Esophagus squamous epithelium (tissue), 5 donors: Measurements from ENCODE around the gene PDGFC. TPM values are rescaled to one million over a fixed set of nuclear protein-coding genes. Genes with fewer than 3 reads are reported as not detected.
A peak's percentile ranks its signal among the peaks of the same experiment; 100 is the strongest.

Experiments used
- DNase-seq: peaks from one replicate; lab custom pipeline; 2025; lab: John Stamatoyannopoulos, UW
- H3K27ac ChIP-seq, 4 donors: fragments of 200-600 bp; sonication (generic); one replicate each; pipeline ENCODE4 v1.5.1; 2016 to 2019; ENCODE audit warnings: mild to moderate bottlenecking in 1 of 4
- H3K27me3 ChIP-seq, 4 donors: fragments of 200-600 bp; sonication (generic); 1 replicate in 3 of 4; 2 replicates in 1 of 4; pipeline versions ENCODE4 v1.5.1 to v1.6.0; 2017 to 2021; ENCODE audit warnings: antibody characterized with exemption in 1 of 4
- H3K36me3 ChIP-seq, 3 donors: fragments of 200-600 bp; sonication (generic); one replicate each; pipeline ENCODE4 v1.5.1; 2016 to 2019
- H3K4me1 ChIP-seq, 3 donors: fragments of 200-600 bp; sonication (generic); one replicate each; pipeline ENCODE4 v1.5.1; 2017 to 2019
- H3K4me3 ChIP-seq, 4 donors: fragments of 200-600 bp; sonication (generic); 1 replicate in 3 of 4; 2 replicates in 1 of 4; pipeline ENCODE4 v1.5.1; 2016 to 2019; ENCODE audit warnings: mild to moderate bottlenecking in 2 of 4, moderate library complexity in 1 of 4
- H3K9me3 ChIP-seq, 3 donors: fragments of 200-600 bp; sonication (generic); one replicate each; pipeline ENCODE4 v1.5.1; 2016 to 2019
- POLR2A ChIP-seq, 4 donors: fragments of 450-650 bp; IDR thresholded peaks; one replicate each; pipeline ENCODE4 v1.6.1; 2017; ENCODE audit warnings: antibody characterized with exemption in 4 of 4, mild to moderate bottlenecking in 4 of 4, moderate library complexity in 3 of 4
- WGBS, 2 donors: methylation state at CpG; one replicate each; pipeline ENCODE4 v1.1.5; 2018; 5-methylcytosine and 5-hydroxymethylcytosine counted together
- intact Hi-C: fragments of 100-400 bp; cut with DNase I; formaldehyde crosslinking; loops from one replicate; pipeline ENCODE4 v1.15.0; 2022
- total RNA-seq, 4 donors: library from RNA; depleted of rRNA; stranded (reverse); fragments of >200 nt; gene quantifications; one replicate each; pipeline ENCODE4 v1.1.0, GENCODE V29; 2016
- TF ChIP-seq, protein P1 (sequence below), 6 experiments: fragments of 450-650 bp in 4 of 6; fragments of 200-600 bp in 2 of 6; sonication (generic) in 2 of 6; IDR thresholded peaks; one replicate each; pipeline ENCODE4 v1.5.1; 2016 to 2019; ENCODE audit warnings: antibody characterized with exemption in 6 of 6, mild to moderate bottlenecking in 4 of 6, moderate library complexity in 4 of 6
- donor health status: DM: yes; HTN: yes; CAD: no.

PDGFC gene
- total RNA-seq, 4 donors from 2014 or later = 2.9 to 22.1 (median 7.7) TPM

DNA sequence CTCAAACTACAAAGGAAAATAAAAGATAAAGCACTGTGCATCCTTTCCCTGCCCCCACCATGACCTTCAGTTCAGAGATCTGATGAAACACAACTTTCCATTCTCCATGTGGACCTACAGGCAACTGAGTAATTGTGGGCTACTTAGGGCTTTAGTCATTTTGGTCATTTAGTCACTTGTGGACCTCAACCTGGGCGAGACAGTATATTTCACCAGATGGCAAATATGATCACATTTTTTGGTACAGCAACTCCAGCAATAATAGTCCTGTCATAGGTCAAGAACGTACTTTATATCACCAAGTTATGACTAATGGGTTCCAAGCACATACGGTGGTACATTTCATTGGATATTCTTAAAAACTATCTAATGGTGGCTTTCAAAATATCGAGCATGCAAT is 141.2 kb downstream of the PDGFC start:
- Histone ChIP-seq H3K4me1 (peaks cover 0 to 13% (median 0%) of the 10 kb centered on the region in 3 donors), H3K36me3 (no peaks in the 10 kb centered on the region), H3K27me3 (no peaks in the 10 kb centered on the region), H3K4me3 (no peak overlapping the region), H3K9me3 (no peaks in the 10 kb centered on the region), H3K27ac (no peak overlapping the region)
- TF ChIP-seq POLR2A (IDR thresholded peaks at IDR 0.05) = no peak
- TF ChIP-seq, protein P1, sequence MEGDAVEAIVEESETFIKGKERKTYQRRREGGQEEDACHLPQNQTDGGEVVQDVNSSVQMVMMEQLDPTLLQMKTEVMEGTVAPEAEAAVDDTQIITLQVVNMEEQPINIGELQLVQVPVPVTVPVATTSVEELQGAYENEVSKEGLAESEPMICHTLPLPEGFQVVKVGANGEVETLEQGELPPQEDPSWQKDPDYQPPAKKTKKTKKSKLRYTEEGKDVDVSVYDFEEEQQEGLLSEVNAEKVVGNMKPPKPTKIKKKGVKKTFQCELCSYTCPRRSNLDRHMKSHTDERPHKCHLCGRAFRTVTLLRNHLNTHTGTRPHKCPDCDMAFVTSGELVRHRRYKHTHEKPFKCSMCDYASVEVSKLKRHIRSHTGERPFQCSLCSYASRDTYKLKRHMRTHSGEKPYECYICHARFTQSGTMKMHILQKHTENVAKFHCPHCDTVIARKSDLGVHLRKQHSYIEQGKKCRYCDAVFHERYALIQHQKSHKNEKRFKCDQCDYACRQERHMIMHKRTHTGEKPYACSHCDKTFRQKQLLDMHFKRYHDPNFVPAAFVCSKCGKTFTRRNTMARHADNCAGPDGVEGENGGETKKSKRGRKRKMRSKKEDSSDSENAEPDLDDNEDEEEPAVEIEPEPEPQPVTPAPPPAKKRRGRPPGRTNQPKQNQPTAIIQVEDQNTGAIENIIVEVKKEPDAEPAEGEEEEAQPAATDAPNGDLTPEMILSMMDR (IDR thresholded peaks at IDR 0.05) = no peak
- intact Hi-C loops = no loop called here
- WGBS, 2 donors = 87 to 91% methylated on average over 4 of the region's 4 CpGs
- DNase-seq = no peak

DNA sequence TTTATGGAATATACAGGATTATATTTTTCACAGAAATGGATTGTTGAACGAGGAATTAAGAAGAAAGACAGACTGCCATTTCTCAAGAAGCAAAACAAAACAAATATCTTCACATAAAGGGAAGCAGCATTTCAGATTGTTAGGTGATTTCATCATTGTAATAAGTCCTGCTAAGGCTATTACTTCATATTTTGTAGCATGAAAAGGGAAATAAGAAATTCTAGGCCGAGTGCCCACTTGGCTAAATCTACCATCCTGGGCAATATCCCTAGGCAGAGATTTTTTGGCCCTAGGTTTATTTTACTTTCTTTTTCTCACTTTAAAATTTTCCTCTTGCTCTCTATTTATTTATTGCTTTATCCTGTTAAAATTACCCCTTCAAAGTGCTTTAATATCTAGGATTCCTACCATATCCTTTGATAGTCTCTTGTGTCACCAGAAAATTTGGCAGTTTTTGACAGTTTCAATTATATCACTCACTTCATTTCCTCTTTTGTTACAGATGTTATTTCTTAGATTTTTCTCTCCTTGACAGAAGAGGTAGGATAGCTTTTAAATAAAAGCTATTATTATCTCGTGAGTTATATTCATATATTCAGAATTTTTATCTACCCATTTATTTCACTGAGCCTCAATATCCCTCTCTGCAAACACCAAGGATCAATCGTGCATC is 142.3 kb downstream of the PDGFC start:
- Histone ChIP-seq H3K9me3 (no peaks in the 10 kb centered on the region), H3K27ac (peak overlapping the region in 3 of 4 donors; percentile 34 to 56 (median 51)), H3K4me3 (peak overlapping the region in 2 of 4 donors; percentile 4 to 19), H3K4me1 (peaks cover 0 to 22% (median 0%) of the 10 kb centered on the region in 3 donors), H3K36me3 (no peaks in the 10 kb centered on the region), H3K27me3 (no peaks in the 10 kb centered on the region)
- 29 to 31% methylated on average over 4 of the region's 4 CpGs for WGBS, 2 donors
- no peak for DNase-seq
- intact Hi-C loops = no loop called here
- no peak for TF ChIP-seq POLR2A (IDR thresholded peaks at IDR 0.05)
- TF ChIP-seq, protein P1 (IDR thresholded peaks at IDR 0.05) = no peak

DNA sequence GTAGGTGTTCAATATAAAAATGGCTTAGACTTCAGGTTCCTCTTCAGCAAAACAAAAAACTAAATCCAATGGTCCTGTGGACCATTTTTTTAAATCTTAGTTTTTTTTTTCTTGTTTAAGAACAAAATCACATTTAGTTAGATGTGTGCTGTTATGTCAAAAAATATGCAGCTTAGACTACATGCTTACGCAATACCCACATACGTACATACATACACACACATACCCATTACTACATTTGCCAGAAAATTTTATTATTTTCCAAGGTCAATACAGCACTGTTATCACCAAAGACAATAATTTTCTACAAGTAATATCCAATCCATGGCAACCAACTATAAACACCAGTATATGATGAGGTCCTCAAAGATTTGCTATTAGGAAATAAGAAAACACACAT is 144.1 kb downstream of the PDGFC start:
- H3K4me3 ChIP-seq = no peak overlapping the region
- 68 to 90% methylated on average over 2 of the region's 2 CpGs for WGBS, 2 donors
- no peaks in the 10 kb centered on the region for H3K9me3 ChIP-seq
- no peaks in the 10 kb centered on the region for H3K27me3 ChIP-seq
- no peak overlapping the region for H3K27ac ChIP-seq
- peaks cover 0 to 22% (median 0%) of the 10 kb centered on the region in 3 donors for H3K4me1 ChIP-seq
- H3K36me3 ChIP-seq = no peaks in the 10 kb centered on the region
- intact Hi-C loops = no loop called here
- no peak for DNase-seq
- no peak for TF ChIP-seq POLR2A (IDR thresholded peaks at IDR 0.05)
- TF ChIP-seq, protein P1 (IDR thresholded peaks at IDR 0.05) = no peak

DNA sequence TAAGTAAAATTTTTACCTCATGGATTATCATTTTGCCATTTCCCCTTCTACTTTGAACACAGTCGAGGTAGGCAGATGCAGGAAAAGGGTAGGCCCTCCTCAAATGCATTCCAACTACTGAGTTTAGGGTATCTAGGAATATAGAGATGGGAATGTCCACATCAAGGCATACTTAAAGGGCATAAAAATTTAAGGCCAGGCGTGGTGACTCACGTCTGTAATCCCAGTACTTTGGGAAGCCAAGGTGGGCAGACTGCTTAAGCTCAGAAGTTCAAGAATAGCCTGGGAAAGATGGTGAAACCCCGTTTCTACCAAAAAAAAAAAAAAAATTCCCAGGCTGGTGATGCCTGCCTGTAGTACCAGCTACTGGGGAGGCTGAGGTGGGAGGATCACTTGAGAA is 146.5 kb downstream of the PDGFC start:
- Histone ChIP-seq H3K4me1 (peaks cover 0 to 22% (median 0%) of the 10 kb centered on the region in 3 donors), H3K27me3 (no peaks in the 10 kb centered on the region), H3K36me3 (no peaks in the 10 kb centered on the region), H3K4me3 (no peak overlapping the region), H3K27ac (no peak overlapping the region), H3K9me3 (no peaks in the 10 kb centered on the region)
- intact Hi-C loops = no loop called here
- TF ChIP-seq POLR2A (IDR thresholded peaks at IDR 0.05) = no peak
- TF ChIP-seq, protein P1 (IDR thresholded peaks at IDR 0.05) = no peak
- DNase-seq = no peak
- 42 to 57% methylated on average over 4 of the region's 4 CpGs for WGBS, 2 donors

DNA sequence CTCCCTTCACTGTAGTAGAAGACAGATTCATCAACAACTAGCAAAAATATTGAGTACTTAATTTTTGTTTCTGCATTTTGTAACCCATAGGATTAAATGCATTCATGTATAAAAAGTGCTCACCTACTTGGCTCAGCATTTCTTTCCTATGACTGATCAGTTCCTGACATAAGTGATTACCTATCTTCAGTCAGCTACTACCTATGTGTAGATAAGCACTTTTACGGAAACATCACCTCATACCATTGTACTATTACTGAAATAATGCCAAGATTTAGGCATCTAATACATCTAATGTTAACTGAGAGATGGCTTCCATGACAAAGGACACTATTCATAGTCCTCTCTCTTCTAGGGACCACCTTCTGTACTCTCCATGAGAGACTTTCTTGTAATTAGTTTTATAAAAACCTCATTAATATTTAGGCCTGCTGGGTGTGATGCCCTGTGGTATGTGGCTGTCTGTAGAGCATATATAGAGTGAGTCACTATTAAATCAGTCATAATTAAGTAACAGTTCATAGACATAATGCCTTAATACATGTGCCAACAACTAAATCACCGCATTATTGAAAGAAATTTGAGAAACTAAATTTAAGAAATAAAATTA is 147.0 kb downstream of the PDGFC start:
- no peak for DNase-seq
- no peaks in the 10 kb centered on the region for H3K9me3 ChIP-seq
- H3K27ac ChIP-seq = no peak overlapping the region
- peaks cover 0 to 19% (median 0%) of the 10 kb centered on the region in 3 donors for H3K4me1 ChIP-seq
- TF ChIP-seq POLR2A (IDR thresholded peaks at IDR 0.05) = no peak
- TF ChIP-seq, protein P1 (IDR thresholded peaks at IDR 0.05) = no peak
- no peak overlapping the region for H3K4me3 ChIP-seq
- intact Hi-C loops = no loop called here
- H3K36me3 ChIP-seq = no peaks in the 10 kb centered on the region
- H3K27me3 ChIP-seq = no peaks in the 10 kb centered on the region
- 46 to 48% methylated on average over 2 of the region's 2 CpGs for WGBS, 2 donors
